HG03432 (cell line): ENCODE results near the gene DCXR.

Experiments
- ATAC-seq: cut with Tn5 transposase; IDR thresholded peaks from one replicate; pipeline ENCODE4 v1.9.1; 2021; ENCODE audit warnings: mild to moderate bottlenecking, moderate library complexity; ENCODE audit not compliant: unreplicated experiment

Gene DCXR

GRCh38 chr17:82055965-82056728 is 18.6 kb upstream of the DCXR start:
- no peak for ATAC-seq

- ATAC-seq = no peak
Observed at GRCh38 chr17:82055023-82055964, 17.8 kb upstream of the DCXR start.

- ATAC-seq = no peak
Observed at GRCh38 chr17:82054351-82055022, 17.0 kb upstream of the DCXR start.

- no peak for ATAC-seq
Observed at GRCh38 chr17:82053556-82054263, 16.2 kb upstream of the DCXR start.

- ATAC-seq = no peak
Observed at GRCh38 chr17:82053130-82053529, 15.6 kb upstream of the DCXR start.

- no peak for ATAC-seq
Observed at GRCh38 chr17:82052638-82053059, 15.2 kb upstream of the DCXR start.

GRCh38 chr17:82051776-82052637 is 14.5 kb upstream of the DCXR start, which contains the start of the genes GPS1 and RFNG:
Gene GPS1, plus strand, starts transcription at chr17:82051898. Its CDS starts 34 bp downstream, at chr17:82051932.
Gene RFNG, minus strand, starts transcription at chr17:82051811. Its CDS starts 45 bp downstream, at chr17:82051766.
- no peak for ATAC-seq

GRCh38 chr17:82050761-82051641 is 13.5 kb upstream of the DCXR start:
- no peak for ATAC-seq

- ATAC-seq = no peak
Observed at GRCh38 chr17:82050152-82050760, 12.8 kb upstream of the DCXR start.

GRCh38 chr17:82049521-82049971 is 12.0 kb upstream of the DCXR start:
- ATAC-seq = no peak

- ATAC-seq = no peak
Observed at GRCh38 chr17:82049106-82049505, 11.6 kb upstream of the DCXR start.

GRCh38 chr17:82048571-82048971 is 11.1 kb upstream of the DCXR start:
- no peak for ATAC-seq

- ATAC-seq = no peak
Observed at GRCh38 chr17:82047914-82048570, 10.5 kb upstream of the DCXR start.

GRCh38 chr17:82047379-82047778 is 9.9 kb upstream of the DCXR start:
- ATAC-seq = no peak

- no peak for ATAC-seq
Observed at GRCh38 chr17:82046903-82047302, 9.4 kb upstream of the DCXR start.

- no peak for ATAC-seq
Observed at GRCh38 chr17:82045936-82046484, 8.5 kb upstream of the DCXR start.

- ATAC-seq = no peak
Observed at GRCh38 chr17:82043507-82043906, 6.0 kb upstream of the DCXR start.
